Panc1 (cell line): ENCODE measurements around the gene DTNB. TPM values are rescaled to one million over a fixed set of nuclear protein-coding genes. Genes with fewer than 3 reads are reported as not detected.

Experiments used
- ATAC-seq: fragments of 200-7000 bp; cut with Tn5 transposase; 2 replicates; pipeline ENCODE4 v1.9.1; 2020; ENCODE audit warnings: mild to moderate bottlenecking, moderate library complexity
- BruUV-seq: library from RNA; stranded (reverse); fragments of 400-500 nt; replicated peaks from 2 replicates; lab custom pipeline; 2021; lab: Mats Ljungman, UMichigan
- CTCF ChIA-PET: fragments of 300-600 bp; sonication (Branson Sonifier 250); formaldehyde crosslinking; loops from one replicate; lab custom pipeline; 2022; ENCODE audit warnings: antibody characterized with exemption; lab: Charles Lee
- POLR2A ChIA-PET: fragments of 300-600 bp; sonication (Branson Sonifier 250); formaldehyde crosslinking; loops from one replicate; lab custom pipeline; 2022; ENCODE audit warnings: antibody characterized with exemption; lab: Charles Lee
- DNase-seq: peaks from one replicate; pipeline ENCODE4 v3.0.0-alpha.2; 2010; ENCODE audit warnings: low read depth, low spot score
- H3K27ac ChIP-seq: 2 replicates; pipeline ENCODE4 v1.5.1; 2011; ENCODE audit warnings: mild to moderate bottlenecking, low read length, inconsistent platforms
- H3K27me3 ChIP-seq: fragments of 200-500 bp; sonication (Bioruptor generic); 2 replicates; pipeline ENCODE4 v1.6.0; 2014; ENCODE audit warnings: low read length, inconsistent platforms; ENCODE audit not compliant: control insufficient read depth, insufficient read depth
- H3K36me3 ChIP-seq: fragments of 200-500 bp; sonication (Bioruptor generic); 2 replicates; pipeline ENCODE4 v1.5.1; 2014; ENCODE audit warnings: inconsistent platforms, mild to moderate bottlenecking, low read length, moderate library complexity; ENCODE audit not compliant: control insufficient read depth, insufficient read depth
- H3K4me1 ChIP-seq: 2 replicates; pipeline ENCODE4 v1.5.1; 2011; ENCODE audit warnings: inconsistent platforms, mild to moderate bottlenecking, low read length, moderate library complexity; ENCODE audit not compliant: control insufficient read depth, insufficient read depth
- H3K4me3 ChIP-seq, 2 experiments: 2 replicates each; pipeline ENCODE4 v1.5.1; 2011 to 2012; ENCODE audit warnings: low read depth in 2 of 2, low read length in 2 of 2, mild to moderate bottlenecking in 2 of 2, inconsistent platforms in 1 of 2, moderate library complexity in 1 of 2
- H3K9me3 ChIP-seq: fragments of 200-500 bp; sonication (Bioruptor generic); 2 replicates; pipeline ENCODE4 v1.5.1; 2014; ENCODE audit warnings: low read depth, mild to moderate bottlenecking, inconsistent platforms, low read length, moderate library complexity; ENCODE audit not compliant: control insufficient read depth, insufficient read depth
- POLR2AphosphoS5 ChIP-seq: IDR thresholded peaks from 2 replicates; pipeline ENCODE4 v1.6.1; 2012; ENCODE audit warnings: mild to moderate bottlenecking, low read depth, low read length, moderate library complexity
- SIN3A ChIP-seq: IDR thresholded peaks from 2 replicates; pipeline ENCODE4 v1.6.1; 2012; ENCODE audit warnings: low read depth, mild to moderate bottlenecking, low read length, moderate library complexity, borderline replicate concordance; ENCODE audit not compliant: insufficient read depth
- TCF7L2 ChIP-seq: IDR thresholded peaks from 2 replicates; pipeline ENCODE4 v1.6.1; 2011; ENCODE audit warnings: mild to moderate bottlenecking, low read depth, low read length, inconsistent platforms
- in situ Hi-C: cut with HindIII; loops from 2 replicates; pipeline ENCODE4 v1.10.0; 2016; ENCODE audit warnings: low sequenced_read_pairs, low pct_unique_long_range_greater_than_20kb
- intact Hi-C: fragments of 100-400 bp; cut with micrococcal nuclease; formaldehyde crosslinking; loops from one replicate; pipeline ENCODE4 v1.10.0; 2022; ENCODE audit not compliant: unreplicated experiment
- total RNA-seq: library from RNA; stranded (reverse); gene quantifications from one replicate; pipeline ENCODE4 v1.2.1, GENCODE V29; 2021; ENCODE audit not compliant: unreplicated experiment
- TF ChIP-seq, protein P1 (sequence below): fragments of 450-650 bp; IDR thresholded peaks from 2 replicates; pipeline ENCODE4 v1.5.1; 2017; ENCODE audit warnings: mild to moderate bottlenecking
- TF ChIP-seq, protein P2 (sequence below), 2 experiments: IDR thresholded peaks; 2 replicates each; pipeline ENCODE4 v1.6.1; 2011 to 2012; ENCODE audit warnings: low read depth in 2 of 2, control low read depth in 1 of 2, low read length in 1 of 2, mild to moderate bottlenecking in 1 of 2, moderate library complexity in 1 of 2; ENCODE audit not compliant: insufficient read depth in 1 of 2

Gene DTNB
- total RNA-seq, 1 experiment from 2014 or later, result 37.8 TPM

DNA sequence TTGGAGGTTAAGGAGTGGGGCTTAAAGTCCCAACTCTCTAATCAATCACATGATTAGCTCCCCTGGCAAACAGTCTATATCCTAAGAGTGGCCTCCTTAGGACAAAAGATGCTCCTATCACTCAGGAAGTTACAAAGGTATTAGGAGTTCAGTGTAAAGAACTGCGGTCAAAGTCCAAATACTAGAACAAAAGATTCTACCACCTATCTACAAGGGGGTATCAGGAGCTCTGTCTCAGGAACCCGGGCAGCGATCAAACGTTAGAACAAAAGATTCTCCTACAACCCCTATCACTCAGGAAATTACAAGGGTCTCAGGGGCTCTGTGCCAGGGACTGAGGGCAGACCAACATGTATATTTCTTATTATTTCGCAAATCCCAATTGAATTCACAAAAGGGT is 58.0 kb downstream of the DTNB start:
- H3K36me3 ChIP-seq, result no peaks in the 10 kb centered on the region
- no TSS peak for BruUV-seq
- DNase-seq (no peak), ATAC-seq (no peak)
- in situ Hi-C loops (no loop called here), intact Hi-C loops (no loop called here)
- POLR2A ChIA-PET, result no interaction called here
- CTCF ChIA-PET, result interaction anchor here (0.5 to 0.6 kb wide), 2 partner anchors 65 to 85 kb away, joined by 3 to 4 read pairs; no protein-coding TSS in a partner anchor
- H3K27ac ChIP-seq, result no peak overlapping the region
- no peak overlapping the region for H3K4me3 ChIP-seq
- peaks cover 37% of the 10 kb centered on the region for H3K4me1 ChIP-seq
- H3K9me3 ChIP-seq, result no peaks in the 10 kb centered on the region
- TF ChIP-seq POLR2AphosphoS5 (no peak), SIN3A (no peak), TCF7L2 (no peak)
- TF ChIP-seq, protein P1, sequence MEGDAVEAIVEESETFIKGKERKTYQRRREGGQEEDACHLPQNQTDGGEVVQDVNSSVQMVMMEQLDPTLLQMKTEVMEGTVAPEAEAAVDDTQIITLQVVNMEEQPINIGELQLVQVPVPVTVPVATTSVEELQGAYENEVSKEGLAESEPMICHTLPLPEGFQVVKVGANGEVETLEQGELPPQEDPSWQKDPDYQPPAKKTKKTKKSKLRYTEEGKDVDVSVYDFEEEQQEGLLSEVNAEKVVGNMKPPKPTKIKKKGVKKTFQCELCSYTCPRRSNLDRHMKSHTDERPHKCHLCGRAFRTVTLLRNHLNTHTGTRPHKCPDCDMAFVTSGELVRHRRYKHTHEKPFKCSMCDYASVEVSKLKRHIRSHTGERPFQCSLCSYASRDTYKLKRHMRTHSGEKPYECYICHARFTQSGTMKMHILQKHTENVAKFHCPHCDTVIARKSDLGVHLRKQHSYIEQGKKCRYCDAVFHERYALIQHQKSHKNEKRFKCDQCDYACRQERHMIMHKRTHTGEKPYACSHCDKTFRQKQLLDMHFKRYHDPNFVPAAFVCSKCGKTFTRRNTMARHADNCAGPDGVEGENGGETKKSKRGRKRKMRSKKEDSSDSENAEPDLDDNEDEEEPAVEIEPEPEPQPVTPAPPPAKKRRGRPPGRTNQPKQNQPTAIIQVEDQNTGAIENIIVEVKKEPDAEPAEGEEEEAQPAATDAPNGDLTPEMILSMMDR, result no peak
- no peaks in the 10 kb centered on the region for H3K27me3 ChIP-seq

DNA sequence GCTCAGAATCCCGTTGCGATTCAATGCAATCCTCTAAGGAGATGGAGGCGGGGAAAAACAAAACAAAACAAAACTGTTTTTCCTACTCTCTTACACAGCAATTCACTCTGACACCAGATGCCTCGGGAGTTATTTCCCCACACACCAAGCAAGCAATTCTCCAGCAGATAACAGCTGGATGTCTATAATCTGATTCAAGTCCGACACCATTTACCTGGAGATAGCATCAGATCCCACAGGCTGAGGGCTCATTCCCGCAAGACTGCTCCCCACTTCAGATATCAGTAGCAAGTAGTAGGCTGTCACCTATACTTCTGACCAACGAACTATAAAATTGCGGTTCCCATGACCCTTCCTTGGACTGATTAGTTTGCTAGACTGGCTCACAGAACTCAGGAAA is 58.7 kb downstream of the DTNB start:
- ChIA-PET POLR2A (no interaction called here), CTCF (no interaction called here)
- TF ChIP-seq POLR2AphosphoS5 (no peak), SIN3A (no peak)
- TF ChIP-seq, protein P1, result no peak
- H3K9me3 ChIP-seq, result no peaks in the 10 kb centered on the region
- ATAC-seq (no peak), DNase-seq (no peak)
- no peak overlapping the region for H3K4me3 ChIP-seq
- H3K27me3 ChIP-seq, result no peaks in the 10 kb centered on the region
- intact Hi-C loops (no loop called here), in situ Hi-C loops (no loop called here)
- peaks cover 32% of the 10 kb centered on the region for H3K4me1 ChIP-seq
- H3K36me3 ChIP-seq, result no peaks in the 10 kb centered on the region
- no TSS peak for BruUV-seq
- no peak overlapping the region for H3K27ac ChIP-seq

DNA sequence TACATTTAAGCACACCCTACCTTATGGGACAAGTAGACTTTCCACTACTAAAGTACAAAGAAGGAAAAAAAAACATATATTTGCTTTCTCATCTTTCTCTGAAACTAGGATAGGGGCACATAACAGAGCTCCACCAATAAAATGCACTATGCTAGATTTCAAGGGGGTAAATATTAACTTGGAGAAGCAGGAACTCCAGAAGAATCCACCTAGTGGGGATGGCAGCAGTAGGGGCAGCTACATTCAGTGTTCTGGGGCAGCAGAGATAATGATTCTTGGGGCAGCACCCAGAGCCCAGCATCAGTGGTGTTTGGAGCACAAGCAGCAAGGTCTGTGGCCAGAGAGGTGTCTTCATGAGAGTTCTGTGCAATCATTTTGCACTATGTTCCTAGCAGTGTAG is 64.7 kb downstream of the DTNB start:
- no peak for DNase-seq
- H3K4me1 ChIP-seq, result no peaks in the 10 kb centered on the region
- no peaks in the 10 kb centered on the region for H3K36me3 ChIP-seq
- no peak overlapping the region for H3K27ac ChIP-seq
- POLR2A ChIA-PET, result interaction anchor here (0.7 kb wide), 1 partner anchor 10 kb away, joined by 18 read pairs; no protein-coding TSS in a partner anchor
- no TSS peak for BruUV-seq
- peak; percentile 63; the same call in 1 of the 2 replicates for ATAC-seq
- in situ Hi-C loops, result no loop called here
- no peak overlapping the region for H3K4me3 ChIP-seq
- no peaks in the 10 kb centered on the region for H3K27me3 ChIP-seq
- intact Hi-C loops, result no loop called here
- no peaks in the 10 kb centered on the region for H3K9me3 ChIP-seq
- CTCF ChIA-PET, result interaction anchor here (3.4 kb wide), 1 partner anchor 56 kb away, joined by 40 read pairs; no protein-coding TSS in a partner anchor
- TF ChIP-seq SIN3A (no peak), TCF7L2 (no peak), POLR2AphosphoS5 (no peak)
- TF ChIP-seq, protein P2, sequence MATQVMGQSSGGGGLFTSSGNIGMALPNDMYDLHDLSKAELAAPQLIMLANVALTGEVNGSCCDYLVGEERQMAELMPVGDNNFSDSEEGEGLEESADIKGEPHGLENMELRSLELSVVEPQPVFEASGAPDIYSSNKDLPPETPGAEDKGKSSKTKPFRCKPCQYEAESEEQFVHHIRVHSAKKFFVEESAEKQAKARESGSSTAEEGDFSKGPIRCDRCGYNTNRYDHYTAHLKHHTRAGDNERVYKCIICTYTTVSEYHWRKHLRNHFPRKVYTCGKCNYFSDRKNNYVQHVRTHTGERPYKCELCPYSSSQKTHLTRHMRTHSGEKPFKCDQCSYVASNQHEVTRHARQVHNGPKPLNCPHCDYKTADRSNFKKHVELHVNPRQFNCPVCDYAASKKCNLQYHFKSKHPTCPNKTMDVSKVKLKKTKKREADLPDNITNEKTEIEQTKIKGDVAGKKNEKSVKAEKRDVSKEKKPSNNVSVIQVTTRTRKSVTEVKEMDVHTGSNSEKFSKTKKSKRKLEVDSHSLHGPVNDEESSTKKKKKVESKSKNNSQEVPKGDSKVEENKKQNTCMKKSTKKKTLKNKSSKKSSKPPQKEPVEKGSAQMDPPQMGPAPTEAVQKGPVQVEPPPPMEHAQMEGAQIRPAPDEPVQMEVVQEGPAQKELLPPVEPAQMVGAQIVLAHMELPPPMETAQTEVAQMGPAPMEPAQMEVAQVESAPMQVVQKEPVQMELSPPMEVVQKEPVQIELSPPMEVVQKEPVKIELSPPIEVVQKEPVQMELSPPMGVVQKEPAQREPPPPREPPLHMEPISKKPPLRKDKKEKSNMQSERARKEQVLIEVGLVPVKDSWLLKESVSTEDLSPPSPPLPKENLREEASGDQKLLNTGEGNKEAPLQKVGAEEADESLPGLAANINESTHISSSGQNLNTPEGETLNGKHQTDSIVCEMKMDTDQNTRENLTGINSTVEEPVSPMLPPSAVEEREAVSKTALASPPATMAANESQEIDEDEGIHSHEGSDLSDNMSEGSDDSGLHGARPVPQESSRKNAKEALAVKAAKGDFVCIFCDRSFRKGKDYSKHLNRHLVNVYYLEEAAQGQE (IDR thresholded peaks at IDR 0.05; ENCODE audit: insufficient read depth in 1 of 2, low read depth in 2 of 2, low read length in 1 of 2), result no peak
- TF ChIP-seq, protein P1, result no peak
